ENCODE results near the gene RBBP4. TPM values are rescaled to one million over a fixed set of nuclear protein-coding genes. Genes with fewer than 3 reads are reported as not detected.

RBBP4 gene
- total and polyA plus RNA-seq, 3 donors from 2014 or later, result 289 to 344 (median 296) TPM

DNA sequence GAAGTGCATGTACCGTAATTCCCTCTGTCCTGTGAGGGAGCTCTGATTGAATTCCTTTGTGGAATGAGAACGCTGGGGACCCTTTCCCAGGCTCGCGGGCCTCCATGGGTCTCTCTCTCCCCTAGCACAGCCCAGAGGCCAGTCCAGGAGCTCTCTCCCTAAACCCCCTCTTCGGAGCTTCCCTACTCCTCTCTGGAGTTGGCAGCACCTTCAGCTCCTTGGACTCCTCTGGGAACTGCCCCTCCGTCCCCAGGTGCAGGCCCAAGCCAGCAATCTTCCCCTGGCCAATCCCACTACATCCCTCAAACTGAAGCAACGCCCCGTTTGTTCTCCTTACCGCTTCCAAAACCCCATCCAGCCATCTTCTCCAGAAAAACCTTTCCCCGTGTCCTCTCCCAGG is 62.1 kb downstream of the RBBP4 start:
- H3K27me3 ChIP-seq, result no peaks in the 10 kb centered on the region
- no peak overlapping the region for H3K4me3 ChIP-seq
- no peak for DNase-seq
- no peaks in the 10 kb centered on the region for H3K9me3 ChIP-seq
- peaks cover 8% of the 10 kb centered on the region for H3K4me1 ChIP-seq
- no peak for TF ChIP-seq POLR2A (IDR thresholded peaks at IDR 0.05)
- TF ChIP-seq, protein P1, sequence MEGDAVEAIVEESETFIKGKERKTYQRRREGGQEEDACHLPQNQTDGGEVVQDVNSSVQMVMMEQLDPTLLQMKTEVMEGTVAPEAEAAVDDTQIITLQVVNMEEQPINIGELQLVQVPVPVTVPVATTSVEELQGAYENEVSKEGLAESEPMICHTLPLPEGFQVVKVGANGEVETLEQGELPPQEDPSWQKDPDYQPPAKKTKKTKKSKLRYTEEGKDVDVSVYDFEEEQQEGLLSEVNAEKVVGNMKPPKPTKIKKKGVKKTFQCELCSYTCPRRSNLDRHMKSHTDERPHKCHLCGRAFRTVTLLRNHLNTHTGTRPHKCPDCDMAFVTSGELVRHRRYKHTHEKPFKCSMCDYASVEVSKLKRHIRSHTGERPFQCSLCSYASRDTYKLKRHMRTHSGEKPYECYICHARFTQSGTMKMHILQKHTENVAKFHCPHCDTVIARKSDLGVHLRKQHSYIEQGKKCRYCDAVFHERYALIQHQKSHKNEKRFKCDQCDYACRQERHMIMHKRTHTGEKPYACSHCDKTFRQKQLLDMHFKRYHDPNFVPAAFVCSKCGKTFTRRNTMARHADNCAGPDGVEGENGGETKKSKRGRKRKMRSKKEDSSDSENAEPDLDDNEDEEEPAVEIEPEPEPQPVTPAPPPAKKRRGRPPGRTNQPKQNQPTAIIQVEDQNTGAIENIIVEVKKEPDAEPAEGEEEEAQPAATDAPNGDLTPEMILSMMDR (IDR thresholded peaks at IDR 0.05), result no peak
- H3K36me3 ChIP-seq (ENCODE audit: low read depth, missing control alignments), result no peaks in the 10 kb centered on the region
- intact Hi-C loops (cut with DNase I; ENCODE audit: low total_unique reads), result no loop called here
- no peak overlapping the region for H3K27ac ChIP-seq
- WGBS, 2 donors, result 54 to 58% methylated on average over 10 of the region's 10 CpGs

DNA sequence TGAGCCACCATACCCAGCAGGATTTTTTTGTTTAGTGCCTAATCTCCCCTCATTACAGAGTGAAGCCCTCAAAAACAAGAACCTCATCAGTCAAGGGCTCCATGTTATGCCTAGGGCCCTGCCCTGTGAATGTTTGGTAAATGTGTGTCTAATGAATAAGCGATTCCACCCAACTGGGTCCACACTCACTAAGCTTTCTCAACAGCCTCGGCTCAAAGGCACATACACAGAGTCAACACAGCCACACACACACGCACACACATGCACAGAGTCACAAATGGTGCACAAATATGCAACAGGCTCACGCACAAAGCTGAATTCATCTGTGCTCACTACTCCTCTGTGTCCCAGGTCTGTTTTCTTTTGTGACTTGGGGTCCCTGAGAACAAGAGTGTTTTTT is 63.3 kb downstream of the RBBP4 start:
- 93 to 94% methylated on average over 4 of the region's 4 CpGs for WGBS, 2 donors
- no peak for DNase-seq
- peaks cover 8% of the 10 kb centered on the region for H3K4me1 ChIP-seq
- no peaks in the 10 kb centered on the region for H3K27me3 ChIP-seq
- H3K36me3 ChIP-seq (ENCODE audit: low read depth, missing control alignments), result no peaks in the 10 kb centered on the region
- intact Hi-C loops (cut with DNase I; ENCODE audit: low total_unique reads), result no loop called here
- H3K4me3 ChIP-seq, result no peak overlapping the region
- no peak for TF ChIP-seq POLR2A (IDR thresholded peaks at IDR 0.05)
- TF ChIP-seq, protein P1 (IDR thresholded peaks at IDR 0.05), result no peak
- H3K9me3 ChIP-seq, result no peaks in the 10 kb centered on the region
- no peak overlapping the region for H3K27ac ChIP-seq

GRCh38 chr1:32715901-32716311 is 64.9 kb downstream of the RBBP4 start:
- Histone ChIP-seq H3K4me3 (no peak overlapping the region), H3K9me3 (no peaks in the 10 kb centered on the region), H3K4me1 (peaks cover 8% of the 10 kb centered on the region), H3K27ac (no peak overlapping the region), H3K27me3 (no peaks in the 10 kb centered on the region), H3K36me3 (ENCODE audit: low read depth, missing control alignments) (no peaks in the 10 kb centered on the region)
- DNase-seq, result no peak
- intact Hi-C loops (cut with DNase I; ENCODE audit: low total_unique reads), result no loop called here
- 90 to 97% methylated on average over 2 to 4 of the region's 4 CpGs for WGBS, 2 donors
- TF ChIP-seq, protein P1 (IDR thresholded peaks at IDR 0.05), result no peak
- no peak for TF ChIP-seq POLR2A (IDR thresholded peaks at IDR 0.05)

DNA sequence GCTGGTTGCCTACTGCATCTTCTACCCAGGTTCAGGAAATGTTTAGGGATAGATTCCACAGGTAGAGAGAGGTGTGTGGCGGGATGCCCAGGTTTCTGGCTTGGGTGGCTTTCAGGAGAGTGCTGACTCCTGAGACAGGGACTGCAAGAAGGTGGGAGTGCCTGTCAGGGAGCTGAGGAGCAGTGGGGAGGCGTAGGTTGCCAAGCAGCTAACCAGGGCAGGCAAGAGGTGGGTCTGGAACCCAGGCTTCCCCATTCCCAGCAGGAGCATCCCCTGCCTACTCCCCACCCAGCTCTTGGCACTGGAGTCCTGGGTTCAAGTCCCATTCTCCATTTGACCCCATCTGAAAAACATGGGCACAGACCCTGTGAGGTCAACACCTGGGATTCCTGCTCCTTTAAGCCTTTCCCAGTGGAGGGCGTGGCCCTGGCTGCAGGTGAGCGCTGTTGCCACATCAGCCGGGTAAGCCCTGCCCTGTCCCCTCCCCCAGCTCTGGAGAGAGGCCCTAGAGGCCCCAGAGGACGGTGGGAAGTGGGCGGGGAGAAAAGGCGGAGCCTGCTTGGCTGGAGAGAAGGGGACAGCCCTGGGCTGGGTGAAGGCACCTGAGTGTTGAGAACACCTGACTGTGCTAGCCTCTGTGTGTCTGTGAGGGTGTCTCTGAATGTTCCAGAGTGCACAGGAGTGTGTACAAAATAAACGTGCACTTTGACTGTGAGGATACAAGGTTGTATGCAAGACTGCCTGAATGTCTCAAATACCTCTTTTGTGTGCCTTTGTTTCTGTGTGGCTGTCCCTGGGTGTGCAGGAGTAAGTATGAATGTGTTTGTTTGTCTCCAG is 65.5 kb downstream of the RBBP4 start:
- Histone ChIP-seq H3K27me3 (no peaks in the 10 kb centered on the region), H3K4me3 (no peak overlapping the region), H3K36me3 (ENCODE audit: low read depth, missing control alignments) (no peaks in the 10 kb centered on the region), H3K27ac (no peak overlapping the region), H3K9me3 (no peaks in the 10 kb centered on the region), H3K4me1 (peaks cover 8% of the 10 kb centered on the region)
- peak; percentile 47 for DNase-seq
- TF ChIP-seq, protein P1 (IDR thresholded peaks at IDR 0.05), result no peak
- no peak for TF ChIP-seq POLR2A (IDR thresholded peaks at IDR 0.05)
- intact Hi-C loops (cut with DNase I; ENCODE audit: low total_unique reads), result no loop called here
- WGBS, 2 donors, result 37 to 42% methylated on average over 9 of the region's 9 CpGs

DNA sequence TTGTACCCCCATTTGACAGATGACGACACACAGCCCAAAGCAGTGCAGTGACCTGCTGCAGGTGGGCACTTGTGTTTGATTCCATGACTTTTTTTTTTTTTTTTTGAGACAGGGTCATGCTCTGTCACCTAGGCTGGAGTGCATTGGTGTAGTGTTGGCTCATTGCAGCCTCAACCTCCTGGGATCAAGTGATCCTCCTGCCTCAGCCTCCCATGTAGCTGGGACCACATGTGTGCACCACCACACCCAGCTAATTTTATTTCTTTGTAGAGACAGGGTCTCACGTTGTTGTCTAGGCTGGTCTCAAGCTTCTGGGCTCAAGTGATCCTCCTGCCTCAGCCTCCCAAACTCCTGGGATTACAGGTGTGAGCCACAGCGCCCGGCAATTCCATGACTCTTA is 66.5 kb downstream of the RBBP4 start:
- WGBS, 2 donors, result 96 to 97% methylated on average over 4 of the region's 4 CpGs
- TF ChIP-seq, protein P1 (IDR thresholded peaks at IDR 0.05), result no peak
- no peak for TF ChIP-seq POLR2A (IDR thresholded peaks at IDR 0.05)
- H3K4me3 ChIP-seq, result no peak overlapping the region
- H3K27ac ChIP-seq, result no peak overlapping the region
- no peak for DNase-seq
- intact Hi-C loops (cut with DNase I; ENCODE audit: low total_unique reads), result no loop called here
- no peaks in the 10 kb centered on the region for H3K27me3 ChIP-seq
- no peaks in the 10 kb centered on the region for H3K36me3 ChIP-seq (ENCODE audit: low read depth, missing control alignments)
- H3K9me3 ChIP-seq, result no peaks in the 10 kb centered on the region
- no peaks in the 10 kb centered on the region for H3K4me1 ChIP-seq
